ENCODE measurements around the gene KIAA1755.

The KIAA1755 gene

DNA sequence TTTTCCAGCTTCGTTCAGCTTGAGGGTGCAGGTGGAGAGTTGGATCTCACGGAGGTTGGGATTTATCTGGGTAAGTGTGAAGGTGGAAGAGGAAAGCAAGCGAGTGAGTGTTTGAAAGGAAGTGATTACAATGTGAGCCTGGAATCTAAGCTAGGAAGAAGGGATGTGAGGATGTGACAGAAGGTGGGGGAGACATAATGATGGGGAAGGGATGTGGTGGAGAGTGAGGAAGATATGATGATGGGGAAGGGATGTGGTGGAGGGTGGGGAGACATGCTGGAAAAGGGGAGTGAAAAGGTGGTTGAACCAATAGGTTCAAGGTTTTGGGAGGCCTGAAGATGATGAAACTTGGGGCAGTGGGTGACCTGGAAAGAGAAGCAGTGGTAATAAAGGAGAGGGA lies 23.2 kb downstream of the KIAA1755 start:
- no peak for DNase-seq (ENCODE audit: low read depth)

DNA sequence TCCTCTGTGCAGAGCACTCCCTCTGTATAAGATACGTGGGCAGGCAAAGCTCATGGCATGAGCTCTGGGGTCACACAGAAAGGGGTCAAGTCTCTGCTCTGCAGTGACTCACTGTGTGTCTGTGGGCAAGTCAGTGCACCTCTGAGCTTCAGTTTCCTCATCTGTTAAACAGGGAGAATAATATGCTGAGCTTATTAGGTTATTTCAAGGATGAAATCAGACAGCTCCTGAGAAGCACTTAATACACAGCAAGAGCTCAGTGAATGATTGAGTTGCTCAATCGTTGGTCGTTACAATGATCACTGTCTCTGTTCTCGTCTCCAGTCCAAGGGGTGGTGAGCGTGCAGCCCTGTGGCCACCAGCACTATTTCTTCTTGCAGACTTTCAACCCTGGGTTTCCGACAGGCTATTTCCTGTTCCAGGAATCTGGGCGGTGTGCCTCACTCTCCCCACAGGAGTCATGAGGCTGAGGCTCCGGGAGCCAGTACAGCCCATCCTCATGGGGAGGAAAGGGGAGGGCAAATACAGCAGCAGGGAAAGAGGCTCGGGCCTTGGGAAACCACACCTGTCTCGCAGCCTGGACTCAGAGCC lies 28.9 kb downstream of the KIAA1755 start:
- no peak for DNase-seq (ENCODE audit: low read depth)

DNA sequence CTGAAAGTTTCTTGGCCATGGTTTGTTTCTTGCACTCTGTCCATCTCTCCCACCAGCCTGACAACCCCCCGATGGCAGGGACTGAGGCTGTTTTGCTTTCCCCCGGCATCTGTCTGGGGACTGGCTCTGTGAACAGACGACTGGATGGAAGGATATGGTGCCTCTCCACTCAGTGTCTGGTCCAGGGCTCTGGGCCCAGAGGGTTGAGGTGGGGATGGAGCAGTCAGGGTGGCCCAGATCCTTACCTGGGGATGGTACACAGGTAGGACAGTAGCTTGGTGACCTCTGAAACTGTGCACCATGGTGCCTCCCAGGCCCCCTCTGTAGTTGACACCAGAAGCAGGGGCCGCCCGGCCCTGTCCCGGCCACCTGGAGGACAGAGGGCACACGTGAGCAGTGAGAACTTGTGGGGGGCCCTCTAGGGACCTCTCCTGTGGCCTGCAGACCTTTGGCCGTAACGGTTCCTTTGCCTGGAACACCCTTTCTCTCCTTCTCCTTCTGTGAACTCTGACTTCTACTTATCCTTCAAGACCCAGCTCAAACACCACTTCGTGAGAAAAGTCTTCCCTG lies 29.5 kb downstream of the KIAA1755 start:
- DNase-seq (ENCODE audit: low read depth), result no peak

DNA sequence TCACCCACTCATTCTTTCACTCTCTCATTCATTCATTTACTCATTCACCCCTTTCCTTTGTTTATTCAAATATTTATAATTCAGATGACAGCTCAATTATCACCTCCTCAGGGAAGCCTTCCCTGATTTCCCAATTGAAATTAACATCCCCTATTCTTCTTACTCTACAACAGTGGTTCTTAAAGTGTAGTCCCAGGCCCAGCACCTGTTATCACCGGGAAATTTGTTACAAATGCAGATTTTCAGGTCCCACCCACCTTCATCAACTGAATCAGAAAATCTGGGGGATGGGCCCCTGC lies 30.3 kb downstream of the KIAA1755 start:
- DNase-seq (ENCODE audit: low read depth), result no peak

DNA sequence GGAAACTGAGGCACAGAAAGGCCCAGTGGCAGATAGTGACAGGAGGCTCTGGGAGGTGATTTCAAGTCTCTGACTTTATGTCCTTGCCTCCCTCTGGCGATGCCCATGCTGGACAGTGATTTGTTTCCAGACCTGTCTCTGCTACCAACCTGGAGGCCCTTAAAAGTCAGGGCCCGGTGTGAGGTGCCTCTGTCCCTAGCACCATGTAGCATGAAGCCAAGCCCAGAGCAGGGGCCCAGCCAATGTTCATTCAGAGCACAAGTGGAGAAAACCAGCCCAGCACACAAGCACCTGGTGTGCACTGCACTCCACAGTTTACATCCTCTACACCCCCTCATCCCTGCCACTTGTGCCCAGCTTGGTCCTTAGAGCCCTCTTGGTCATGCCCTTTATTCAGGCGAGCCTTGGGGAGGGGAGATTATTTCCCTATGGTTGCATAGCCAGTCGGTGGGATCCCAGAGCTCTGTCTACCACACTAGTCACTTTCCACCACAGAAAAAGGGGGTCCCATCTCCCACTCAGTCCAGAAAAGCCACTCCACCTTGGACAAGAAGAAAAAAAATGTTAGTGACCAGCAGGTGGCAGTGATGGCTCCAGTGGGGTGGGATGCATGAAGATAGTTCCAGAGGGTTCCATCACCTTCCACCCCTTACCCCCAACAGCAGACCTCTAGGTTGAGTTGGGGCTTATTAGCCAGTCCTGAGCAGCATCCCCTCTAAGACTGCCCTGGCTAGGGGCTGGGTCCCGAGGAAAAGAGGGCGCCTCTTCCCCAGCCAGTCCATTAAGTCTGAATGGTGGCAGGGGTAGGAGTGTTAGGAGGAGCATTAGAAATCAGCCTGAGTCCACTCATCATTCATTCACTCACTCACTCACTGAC lies 30.9 kb downstream of the KIAA1755 start:
- DNase-seq (ENCODE audit: low read depth), result no peak

DNA sequence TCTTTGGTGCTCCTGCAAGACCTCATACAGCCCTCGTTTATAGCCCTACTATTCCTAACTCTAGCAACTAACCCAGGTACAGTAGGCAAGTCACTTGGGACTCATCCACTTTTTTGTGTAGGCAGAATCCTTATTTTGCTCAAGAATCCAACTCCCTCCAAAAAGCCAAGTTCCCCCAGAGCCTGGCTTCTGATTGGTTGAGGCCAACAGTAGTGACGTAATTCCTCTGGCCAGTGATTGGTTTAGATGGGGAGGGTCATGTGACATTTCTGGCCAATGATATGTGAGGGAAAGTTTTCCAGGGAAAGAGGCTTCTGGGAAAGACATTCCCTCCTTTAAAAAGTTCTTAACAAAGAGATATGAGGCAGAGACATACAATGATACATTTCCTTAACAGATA lies 32.1 kb downstream of the KIAA1755 start:
- no peak for DNase-seq (ENCODE audit: low read depth)

DNA sequence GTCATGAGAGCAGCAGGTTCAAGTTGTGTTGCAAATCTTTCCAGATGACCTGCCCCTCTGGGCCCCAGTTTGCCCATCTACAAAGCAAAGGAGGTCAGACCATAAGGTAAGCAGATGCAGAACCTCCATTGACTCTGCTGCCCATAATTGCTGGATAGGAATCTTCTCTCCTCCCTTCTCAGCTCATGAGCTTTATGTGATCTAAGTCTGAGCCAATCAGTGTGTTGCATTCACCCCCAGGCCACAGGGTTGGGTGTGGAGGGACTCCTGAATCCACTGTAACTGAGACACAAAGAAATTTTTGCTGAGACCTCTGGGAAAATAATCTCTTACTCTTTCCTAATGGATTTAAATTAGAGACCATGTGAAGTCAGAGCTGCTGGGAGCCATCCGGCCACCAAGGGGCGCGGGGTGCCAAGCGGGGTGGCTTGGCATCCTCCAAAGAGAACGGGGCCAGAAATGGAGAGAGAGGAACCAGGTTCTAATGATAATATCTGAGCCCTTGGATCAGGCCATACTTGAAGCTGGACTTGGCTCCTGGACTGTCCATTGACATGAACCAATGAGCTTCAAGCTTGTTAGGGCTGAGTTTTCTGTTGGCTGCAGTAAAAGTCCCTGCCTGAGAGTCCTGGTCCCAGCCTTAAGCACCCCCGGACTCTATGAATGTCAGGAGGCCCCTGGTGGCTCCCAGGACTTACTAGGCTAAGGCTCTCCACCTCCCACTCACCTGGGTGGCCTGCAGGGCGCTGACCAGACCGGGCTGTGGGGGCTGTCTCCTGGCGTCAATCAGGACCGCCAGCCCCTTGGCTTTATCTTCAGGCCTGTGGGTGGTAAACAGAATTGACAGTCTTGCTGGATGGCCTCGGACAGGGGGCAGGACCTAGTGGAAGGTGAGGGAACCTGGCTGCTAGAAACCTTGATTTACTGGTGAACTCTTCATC lies 32.8 kb downstream of the KIAA1755 start:
- no peak for DNase-seq (ENCODE audit: low read depth)

DNA sequence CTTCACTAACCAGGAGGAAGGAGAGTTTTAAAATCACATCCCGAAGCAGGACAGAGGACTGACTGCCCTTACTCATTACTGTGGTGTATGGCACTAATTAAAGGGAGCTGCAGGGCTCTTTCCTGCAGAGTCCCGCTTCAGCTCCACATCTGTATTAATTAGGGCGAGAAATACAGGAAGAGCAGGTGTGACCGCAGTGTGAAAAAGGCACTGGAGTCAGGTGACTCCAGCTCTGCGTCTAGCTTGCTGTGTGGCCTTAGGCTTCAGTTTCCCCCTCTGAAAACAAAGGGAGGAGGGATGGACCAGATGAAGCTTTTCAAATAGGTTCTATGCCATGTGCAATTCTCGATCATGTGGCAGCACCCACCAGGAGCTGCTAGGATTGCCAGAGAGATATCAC lies 34.0 kb downstream of the KIAA1755 start:
- DNase-seq (ENCODE audit: low read depth), result no peak

DNA sequence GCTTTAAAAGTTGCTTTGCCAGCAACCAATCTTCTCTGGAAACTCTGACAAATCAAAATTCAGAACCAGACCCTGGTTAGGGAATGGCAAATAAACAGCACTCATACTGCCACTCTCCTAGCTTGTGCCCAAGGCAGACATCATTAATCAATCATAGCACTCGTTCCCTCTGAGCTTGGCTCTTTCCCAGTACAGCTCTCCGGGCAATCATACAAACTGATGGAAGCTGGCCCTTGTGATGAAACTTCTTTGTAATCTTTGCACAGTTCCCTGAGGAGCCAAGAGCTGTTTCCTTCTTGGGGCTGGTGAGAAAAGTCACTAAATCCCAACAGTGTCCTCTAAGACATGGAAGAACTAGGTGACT lies 34.7 kb downstream of the KIAA1755 start:
- DNase-seq (ENCODE audit: low read depth), result no peak

DNA sequence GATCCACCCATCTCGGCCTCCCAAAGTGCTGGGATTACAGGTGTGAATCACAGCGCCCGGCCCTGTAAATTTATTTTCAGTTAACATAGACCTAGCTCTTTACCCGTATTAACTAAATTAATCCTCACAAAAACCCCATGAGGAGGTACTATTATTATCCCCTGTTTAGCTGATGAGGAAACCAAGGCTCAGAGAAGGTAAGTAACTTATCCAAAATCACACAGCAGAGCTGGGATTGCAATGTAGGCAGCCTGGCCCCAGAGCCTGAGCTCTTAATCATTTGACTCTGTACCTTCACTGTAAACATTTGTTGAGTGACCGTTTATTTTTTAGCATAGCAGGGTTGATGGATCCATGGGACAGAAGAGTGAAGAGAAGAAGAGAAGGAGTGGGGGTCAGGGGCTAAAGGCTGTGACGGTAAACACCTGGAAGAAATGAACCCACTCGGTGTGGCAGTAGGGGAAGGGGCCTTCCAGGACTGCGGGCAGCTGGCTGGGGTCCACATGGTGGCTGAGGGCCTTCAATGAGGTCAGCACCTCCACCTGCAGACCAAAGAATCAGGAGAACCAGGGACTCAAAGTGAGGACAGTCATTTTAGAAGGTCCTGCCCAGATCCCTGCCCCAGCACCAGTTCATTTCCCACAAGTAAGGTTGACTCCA lies 35.2 kb downstream of the KIAA1755 start:
- DNase-seq (ENCODE audit: low read depth), result no peak

DNA sequence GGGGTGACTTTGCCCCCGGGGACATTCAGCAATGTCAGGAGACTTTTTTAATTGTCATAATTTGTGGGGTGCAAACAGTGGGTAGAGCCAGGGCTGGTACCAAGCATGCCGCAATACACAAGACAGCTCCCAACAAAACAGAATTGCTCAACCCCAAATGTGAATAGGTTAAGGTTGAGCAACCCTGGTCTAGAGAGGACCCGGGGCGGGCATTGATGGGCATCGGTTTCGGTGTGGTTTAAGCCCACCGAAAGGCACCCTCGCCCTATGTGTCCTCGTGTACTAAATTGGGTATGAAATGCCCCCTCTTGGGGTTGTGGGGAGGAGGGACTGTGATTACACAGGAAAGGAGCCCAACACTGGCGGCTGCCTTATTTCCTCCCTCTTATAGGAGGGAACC lies 36.0 kb downstream of the KIAA1755 start:
- no peak for DNase-seq (ENCODE audit: low read depth)

DNA sequence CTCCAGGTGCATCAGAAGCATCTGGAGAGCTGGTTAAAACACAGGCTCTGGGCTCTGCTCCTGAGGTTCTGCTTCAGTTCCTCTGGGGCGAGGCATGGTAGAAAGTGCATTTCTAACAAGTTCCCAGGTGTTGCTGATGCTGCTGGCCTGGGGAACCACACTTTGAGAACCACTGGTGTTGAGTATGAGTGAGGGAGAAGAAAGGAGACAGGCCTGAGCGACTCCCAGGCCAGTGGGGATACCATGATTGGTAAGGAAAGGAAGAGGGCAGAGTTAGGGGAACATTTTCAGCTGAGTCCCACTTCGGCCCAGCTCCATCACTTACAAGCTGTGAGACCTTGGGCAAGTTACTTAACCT lies 36.8 kb downstream of the KIAA1755 start:
- DNase-seq (ENCODE audit: low read depth), result no peak

DNA sequence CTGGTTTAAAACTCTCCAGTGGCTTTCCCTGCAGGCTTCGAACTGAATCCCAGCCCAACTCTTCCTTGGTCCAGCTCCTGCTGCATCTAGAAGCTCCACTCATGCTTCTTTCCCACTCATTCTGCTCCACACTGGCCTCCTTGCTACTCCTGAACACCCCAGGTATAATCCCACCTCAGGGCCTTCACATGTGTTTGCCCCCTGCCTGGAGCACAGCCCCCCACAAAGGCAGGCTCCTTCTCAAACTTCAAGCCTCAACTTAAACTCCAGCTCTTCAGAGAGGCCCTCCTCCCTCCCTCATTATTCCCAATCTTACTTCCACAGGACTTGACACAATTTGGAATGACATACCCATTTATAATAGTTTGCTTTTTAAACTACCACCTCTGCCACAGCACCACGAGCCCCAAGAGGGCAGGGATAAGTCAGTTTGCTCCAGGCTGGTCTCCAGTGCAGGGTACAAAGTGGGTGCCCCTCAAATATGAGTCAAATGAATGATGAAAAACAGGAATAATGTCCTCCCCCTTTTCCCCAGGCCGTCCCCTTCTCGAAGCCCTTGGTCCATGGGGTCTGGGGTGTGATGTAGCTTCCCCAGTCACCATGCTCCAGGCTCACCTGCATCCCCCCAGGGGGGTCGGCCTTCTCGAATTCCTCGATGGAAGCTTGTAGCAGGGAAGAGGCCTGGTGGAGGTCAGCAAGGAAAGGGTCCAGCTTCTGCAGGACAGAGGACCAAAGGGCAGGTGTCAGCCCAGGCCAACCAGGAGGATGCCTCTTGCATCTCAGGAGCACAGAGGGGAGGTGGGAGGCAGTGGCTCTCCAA lies 37.4 kb downstream of the KIAA1755 start:
- DNase-seq (ENCODE audit: low read depth), result no peak

DNA sequence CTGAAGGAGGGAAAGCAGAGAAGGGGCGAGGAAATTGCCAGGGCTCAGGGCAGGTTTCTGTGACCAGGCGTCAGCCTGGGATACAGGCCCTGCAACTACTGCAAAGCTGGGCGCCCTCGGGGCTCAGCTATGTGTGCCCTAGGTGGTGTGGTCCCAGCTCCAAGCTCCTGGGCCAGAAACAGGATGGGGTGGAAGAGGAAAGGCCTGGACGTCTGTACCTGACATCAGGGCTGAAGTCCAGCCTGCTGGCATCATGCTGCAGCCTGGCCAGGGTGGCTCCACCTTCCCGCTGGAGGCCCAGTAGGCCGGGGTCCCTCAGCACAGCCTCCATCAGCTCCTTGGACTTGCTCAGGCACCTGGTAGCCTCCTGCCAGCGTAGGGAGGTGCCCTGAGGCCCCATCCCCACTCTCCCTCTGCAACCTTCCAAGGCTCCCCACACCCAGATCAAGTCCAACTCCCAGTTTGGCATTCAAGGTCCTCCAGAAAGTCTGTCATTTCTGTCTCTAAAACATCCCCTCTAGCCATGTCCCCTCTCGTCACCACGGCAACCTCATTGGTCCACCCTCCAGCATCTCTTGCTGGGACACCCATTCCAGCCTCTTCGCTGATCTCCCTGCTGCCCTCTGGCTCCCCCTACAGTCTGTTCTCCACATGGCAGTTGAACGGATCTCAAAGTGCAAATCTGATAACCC lies 38.2 kb downstream of the KIAA1755 start:
- no peak for DNase-seq (ENCODE audit: low read depth)

DNA sequence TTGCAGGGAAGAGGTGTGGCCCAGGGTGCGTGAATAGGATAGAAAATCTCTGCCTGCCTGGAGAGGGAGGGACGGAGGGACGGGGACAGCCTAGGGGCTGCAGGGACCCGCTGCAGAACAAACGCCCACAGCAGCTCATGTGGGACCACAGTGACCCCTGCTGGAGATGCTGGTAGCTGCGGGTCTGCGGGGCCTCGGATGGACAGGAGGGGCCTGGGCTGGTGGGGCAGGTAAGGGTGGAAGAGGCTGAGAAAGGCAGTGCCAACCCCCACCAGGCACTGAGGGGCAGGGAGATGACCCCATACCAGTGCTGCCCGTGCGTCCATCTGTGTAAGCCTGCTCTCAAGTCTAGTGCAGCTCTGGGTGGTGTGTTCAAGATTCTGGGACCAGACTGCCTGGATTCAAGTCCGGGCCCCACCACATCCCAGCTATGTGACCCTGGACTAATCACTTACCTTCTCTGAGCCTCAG lies 39.4 kb downstream of the KIAA1755 start:
- peak; percentile 72 for DNase-seq (ENCODE audit: low read depth)

DNA sequence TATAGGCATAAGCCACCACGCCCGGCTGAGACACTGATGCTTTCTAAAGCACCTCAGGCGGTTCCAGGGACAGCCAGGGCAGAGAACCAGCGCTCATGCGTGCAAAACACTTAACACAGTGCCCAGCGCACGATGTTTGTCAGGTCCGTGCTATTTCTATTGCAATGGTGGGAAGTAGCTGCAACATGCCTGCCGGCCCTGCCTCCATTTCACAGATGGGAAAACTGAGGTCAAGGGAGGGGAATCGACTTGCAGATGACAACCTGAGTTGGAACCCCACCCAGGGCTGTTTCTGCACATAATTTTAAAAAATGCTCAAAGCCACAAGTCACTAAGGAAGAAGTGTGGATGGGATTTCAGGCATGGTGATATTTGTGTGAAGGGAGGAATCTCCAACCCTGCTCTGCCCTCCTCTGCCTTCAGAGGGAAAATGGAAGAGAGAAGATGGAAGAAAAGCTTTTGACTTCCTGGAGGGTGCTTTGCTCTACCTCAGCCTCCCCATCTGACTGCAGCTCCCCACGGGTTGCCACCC lies 39.9 kb downstream of the KIAA1755 start:
- no peak for DNase-seq (ENCODE audit: low read depth)

DNA sequence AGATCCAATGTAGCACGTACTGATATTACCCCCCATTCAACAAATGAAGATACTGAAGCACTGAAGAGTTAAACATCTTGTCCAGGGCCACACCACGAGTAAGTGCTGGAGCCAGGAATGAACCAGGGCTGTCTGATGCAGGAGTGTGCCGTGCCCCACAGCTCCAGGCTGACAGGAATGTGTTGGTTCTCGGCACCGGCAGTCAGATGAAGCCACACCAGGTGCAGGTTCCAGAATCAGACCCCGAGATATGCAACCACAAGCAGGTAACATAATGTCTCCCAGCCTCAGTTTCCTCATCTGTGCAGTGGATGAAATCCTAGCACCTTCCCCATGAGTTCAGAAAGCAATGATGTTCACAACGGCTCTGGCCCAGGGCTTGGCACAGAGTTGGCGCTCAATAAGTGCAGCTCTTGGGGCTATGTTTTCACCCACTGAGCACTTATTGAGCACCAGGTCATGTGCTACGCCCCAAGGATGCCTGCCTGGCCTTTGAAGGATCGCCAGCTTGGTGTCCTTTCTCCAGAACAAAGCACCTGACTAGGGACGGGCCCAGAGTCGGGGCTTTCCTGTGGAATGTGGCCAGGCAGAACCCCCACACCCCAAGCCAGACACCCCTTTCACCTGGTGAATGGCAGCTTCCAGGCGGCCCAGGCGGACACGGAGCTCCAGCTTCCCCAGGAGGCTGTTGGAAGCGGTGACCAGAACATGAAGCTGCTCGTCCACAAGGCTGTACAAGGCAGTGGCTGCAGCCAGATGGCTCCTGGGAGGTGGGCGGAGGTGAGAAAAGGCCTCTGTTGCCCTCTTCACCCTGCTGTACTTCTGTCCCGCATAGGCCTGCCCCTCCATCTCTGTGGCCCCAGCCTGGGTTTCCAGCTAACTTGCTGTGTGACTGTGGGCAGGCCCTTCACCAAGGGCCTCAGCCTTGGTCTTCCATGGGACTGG lies 41.3 kb downstream of the KIAA1755 start:
- DNase-seq (ENCODE audit: low read depth), result no peak

DNA sequence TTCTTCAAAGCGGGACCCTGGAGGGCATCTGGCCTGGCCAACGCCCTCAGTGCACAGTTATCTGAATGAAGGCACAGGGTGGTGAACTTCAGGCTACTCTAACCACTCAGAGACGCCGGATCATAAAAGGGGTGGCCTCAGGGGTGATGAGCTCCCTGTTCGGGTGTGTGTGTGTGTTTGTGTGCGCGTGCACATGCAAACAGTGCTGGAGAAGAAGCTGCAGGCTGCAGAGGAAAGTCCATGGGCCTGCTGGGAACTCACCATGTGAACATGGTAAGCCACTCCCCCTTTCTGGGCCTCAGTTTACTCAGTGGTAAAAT lies 42.0 kb downstream of the KIAA1755 start:
- DNase-seq (ENCODE audit: low read depth), result no peak

All from HS-27A (cell line).